CD4-positive, alpha-beta T cell treated with Interleukin-4 for 1 hour (primary cell): ENCODE results near the gene RPS14.

Experiments used
- DNase-seq, 2 donors: peaks; one replicate each; pipeline ENCODE4 v3.0.0-alpha.2; 2020 to 2022

RPS14 gene

DNA sequence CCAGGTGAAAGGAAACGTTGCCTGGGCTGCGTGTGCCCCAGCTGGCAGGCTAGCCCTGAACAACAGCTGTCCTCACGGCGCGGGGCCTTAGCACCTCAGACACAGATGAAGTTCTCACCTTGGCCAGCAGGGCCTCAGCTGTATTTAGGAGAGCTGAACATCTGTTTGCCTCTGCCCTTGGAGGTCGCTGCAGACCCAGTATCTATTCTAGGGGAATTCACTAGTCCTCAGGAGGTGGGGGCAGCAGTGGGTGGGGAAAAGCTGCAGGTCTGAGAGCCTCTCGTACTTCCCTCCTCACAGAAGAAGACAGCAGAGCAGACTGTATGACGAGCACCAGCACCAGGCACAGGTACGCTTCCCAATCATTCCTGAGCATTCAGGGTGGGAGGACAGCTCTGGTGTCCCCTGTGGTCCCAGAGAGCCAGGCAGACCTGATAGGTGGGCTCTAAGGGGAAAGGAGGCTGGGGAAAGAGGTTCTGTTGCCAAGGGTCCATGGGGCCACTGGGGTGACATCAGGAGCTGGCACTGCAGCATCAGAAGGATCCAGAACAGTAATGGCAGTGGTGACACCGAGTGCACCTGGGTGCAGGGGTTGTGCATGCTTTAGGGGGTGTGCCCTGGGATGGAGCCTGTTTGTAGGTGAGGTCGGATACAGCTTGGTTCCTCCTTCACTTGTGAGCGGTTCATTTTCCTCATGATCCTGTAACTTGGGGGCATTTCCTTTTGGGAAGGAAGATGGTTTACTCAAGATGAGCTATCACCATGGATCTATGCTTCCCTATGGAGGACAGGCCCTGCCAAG is 50.6 kb downstream of the RPS14 start:
- DNase-seq, result peak; percentile 66 to 83

DNA sequence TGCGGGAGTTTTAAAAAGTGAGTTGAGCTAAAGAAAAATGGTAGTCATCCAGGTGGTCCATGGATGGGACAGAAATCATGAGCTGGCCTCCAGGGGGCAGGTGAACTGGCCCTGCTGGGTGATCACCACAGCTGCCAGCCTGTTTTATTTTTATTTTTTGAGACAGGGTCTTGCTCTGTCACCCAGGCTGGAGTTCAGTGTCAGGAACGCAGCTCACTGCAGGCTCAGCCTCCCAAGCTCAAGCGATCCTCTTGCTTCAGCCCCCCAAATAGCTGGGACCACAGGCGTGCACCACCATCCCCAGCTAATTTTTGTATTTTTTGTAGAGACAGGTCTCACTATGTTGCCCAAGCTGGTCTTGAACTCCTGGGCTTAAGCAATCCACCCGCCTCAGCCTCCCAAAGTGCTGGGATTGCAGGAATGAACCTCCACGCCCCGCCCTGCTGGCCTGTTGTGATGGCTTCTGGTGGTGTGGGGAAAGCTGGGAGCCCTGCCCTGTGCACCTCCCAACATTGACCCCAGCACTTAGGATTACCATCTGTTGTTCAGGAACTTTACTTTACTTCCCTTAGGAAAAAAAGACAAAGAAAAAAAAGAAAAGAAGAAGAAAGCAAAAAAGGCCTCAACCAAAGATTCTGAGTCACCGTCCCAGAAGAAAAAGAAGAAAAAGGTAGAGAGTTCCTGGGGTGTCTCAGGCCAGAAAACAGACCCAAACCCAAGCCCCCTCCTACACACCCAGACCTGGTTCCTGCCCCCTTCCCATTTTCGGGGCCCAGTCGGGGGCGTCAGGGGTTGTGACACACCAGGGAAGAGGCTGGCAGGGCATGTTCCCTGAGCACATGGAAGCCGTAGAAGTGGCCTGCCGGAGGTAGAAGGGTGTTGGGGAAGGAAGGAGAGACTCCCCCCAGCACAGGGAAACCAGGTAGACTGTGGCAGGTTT is 51.5 kb downstream of the RPS14 start:
- peak in 1 of 2 donors; percentile 36 for DNase-seq

GRCh38 chr5:150397146-150397781 is 52.3 kb downstream of the RPS14 start:
- DNase-seq, result no peak

GRCh38 chr5:150396267-150396666 is 53.3 kb downstream of the RPS14 start:
- DNase-seq, result no peak

DNA sequence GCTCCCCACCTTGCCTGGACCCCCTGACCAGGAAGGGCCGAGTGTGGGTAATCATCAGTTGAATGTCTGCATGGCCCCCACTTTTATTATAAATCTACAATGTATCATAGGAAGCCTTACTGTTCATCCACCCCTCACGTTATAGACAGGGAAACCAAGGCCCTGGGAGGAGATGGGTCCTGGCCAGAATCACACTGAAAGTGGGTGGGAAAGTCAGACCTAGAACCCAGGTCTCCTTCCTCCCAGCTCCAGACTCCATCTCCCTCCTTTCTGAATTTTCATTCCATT is 53.9 kb downstream of the RPS14 start:
- DNase-seq, result no peak

- no peak for DNase-seq
Measured at GRCh38 chr5:150394912-150395687, 54.4 kb downstream of the RPS14 start.

GRCh38 chr5:150394131-150394530 is 55.4 kb downstream of the RPS14 start:
- no peak for DNase-seq

GRCh38 chr5:150393096-150393645 is 56.4 kb downstream of the RPS14 start:
- no peak for DNase-seq

DNA sequence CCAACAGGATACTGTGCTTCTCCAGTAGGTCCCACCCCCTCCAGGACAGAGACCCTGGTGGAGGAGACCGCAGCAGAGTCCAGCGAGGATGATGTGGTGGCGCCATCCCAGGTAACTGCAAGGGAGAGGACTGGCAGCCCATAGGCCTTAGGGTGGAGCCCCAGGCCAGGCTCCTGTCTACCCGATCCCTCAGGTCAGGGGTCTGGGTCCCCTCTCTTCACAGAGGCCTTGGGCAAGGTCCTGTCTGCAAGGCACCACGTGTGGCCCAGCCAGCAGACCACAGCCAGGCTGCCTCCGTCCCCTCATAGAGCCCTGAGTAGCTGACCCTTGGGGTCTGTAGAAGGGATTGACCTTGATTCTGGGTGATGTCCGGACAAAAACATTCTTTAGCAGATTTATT is 56.9 kb downstream of the RPS14 start:
- no peak for DNase-seq
